ENCODE data around the gene ADM2.

GRCh38 chr22:50452649-50453048, 28.7 kb upstream of the ADM2 start:
- TF ChIP-seq CTCF (IDR thresholded peaks at IDR 0.05) (no peak), POLR2A (IDR thresholded peaks at IDR 0.05) (no peak)
